K562 (cell line): ENCODE results near the gene CST1. TPM values are rescaled to one million over a fixed set of nuclear protein-coding genes. Genes with fewer than 3 reads are reported as not detected.

Experiments
- ZBTB40 ChIP-seq, 2 experiments: fragments of 450-650 bp in 1 of 2; sonication (generic) in 1 of 2; formaldehyde crosslinking in 1 of 2; IDR thresholded peaks; 2 replicates each; pipeline versions ENCODE4 v1.7.1 to v1.9.0; 2016 to 2022; ENCODE audit warnings: inconsistent platforms in 1 of 2, mild to moderate bottlenecking in 1 of 2, missing genetic modification reagents in 1 of 2
- polyA plus RNA-seq, 8 experiments: library from polyadenylated mRNA; depleted of rRNA in 4 of 8; stranded (reverse) in 5 of 8; unstranded in 3 of 8; fragments of >200 nt; fragmentation: Nextera tagmentation in 2 of 8; fragmentation: Illumina TruSeq in 1 of 8; extraction: Ambion mirVana in 2 of 8; extraction: Trizol in 1 of 8; gene quantifications; 2 replicates each; pipeline versions ENCODE4 v1.2.1 to v1.2.3, GENCODE V29; 2011 to 2014; ENCODE audit warnings: inconsistent platforms in 1 of 8, missing spikeins in 1 of 8
- total RNA-seq, 7 experiments: library from RNA; depleted of rRNA in 6 of 7; stranded (reverse); fragments of >200 nt in 6 of 7; fragmentation: Illumina TruSeq in 2 of 7; extraction: Trizol in 2 of 7; gene quantifications; 2 replicates each; pipeline versions ENCODE4 v1.2.1 to v1.2.3, GENCODE V29; 2011 to 2021; ENCODE audit warnings: low replicate concordance in 1 of 7

Gene CST1
- total and polyA plus RNA-seq, 9 of the 15 experiments (the other 6 are each of a cell fraction or from before 2014, with no cell fraction given): not detected

- TF ChIP-seq ZBTB40 (IDR thresholded peaks at IDR 0.05) (no peak), ZBTB40 (CRISPR knock-in tag; IDR thresholded peaks at IDR 0.05) (no peak)
- TF ChIP-seq, all 486 proteins: peak for 0
These were observed 15.8 kb upstream of the CST1 start (continued) for GRCh38 chr20:23766531-23766930.
